ENCODE results near the gene TMEM107. TPM values are rescaled to one million over a fixed set of nuclear protein-coding genes. Genes with fewer than 3 reads are reported as not detected.

The TMEM107 gene
- total and polyA plus RNA-seq, 2 experiments from 2014 or later = 40.7 to 54.6 TPM

DNA sequence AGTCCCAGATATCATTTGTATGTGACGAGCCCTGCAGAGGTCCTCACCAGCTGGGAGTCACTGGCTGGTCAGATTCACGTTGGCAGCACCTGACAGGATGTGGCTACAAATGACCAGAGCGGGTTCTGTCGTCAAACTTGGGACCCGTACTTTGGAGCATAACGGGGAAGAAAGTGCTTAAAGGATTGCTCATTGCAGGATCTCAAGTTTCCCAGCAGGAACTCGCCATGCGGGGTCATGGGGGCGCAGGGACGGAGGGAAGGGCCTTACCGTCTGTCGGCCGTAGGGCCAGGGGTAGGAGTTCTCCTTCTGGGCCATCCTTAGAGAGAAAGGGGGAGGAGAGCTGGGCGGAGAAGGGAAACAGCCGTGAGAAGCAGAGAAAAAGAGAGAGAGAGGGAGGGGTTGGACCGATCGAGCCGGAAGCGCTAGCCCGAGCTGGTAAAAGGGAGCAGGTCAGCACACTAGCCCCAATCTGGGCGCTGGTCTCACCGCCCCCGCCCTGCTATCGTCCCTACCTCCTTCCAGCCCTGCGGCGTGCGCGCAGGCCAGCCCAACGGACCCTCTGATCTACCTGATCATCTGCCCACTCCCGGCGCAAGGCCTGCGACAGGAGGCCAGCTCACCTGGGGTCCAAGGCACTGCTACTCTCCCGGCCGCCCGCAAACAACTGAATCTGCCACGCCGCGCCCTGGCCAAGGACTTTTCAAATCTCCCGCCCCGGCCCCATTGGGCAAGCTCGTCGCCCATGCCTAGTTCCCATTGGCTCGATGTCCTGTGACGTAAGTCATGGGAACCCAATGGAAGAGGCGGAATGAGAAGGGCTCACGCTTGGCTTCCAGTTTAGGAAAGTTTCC lies 34.0 kb upstream of the TMEM107 start, which contains the start of gene AURKB:
Gene AURKB, minus strand, starts transcription at position 669 of the 854 bp plus-strand sequence. Its CDS starts 351 bp downstream, at position 318.
- DNase-seq (ENCODE audit: low read depth in 1 of 2, low spot score in 1 of 2) = peak; percentile 96 to 97
- Histone ChIP-seq H3K36me3 (peaks cover 5% of the 10 kb centered on the region), H3K4me1 (ENCODE audit: low read depth) (peaks cover 5% of the 10 kb centered on the region), H3K27ac (peak within 1 kb of the TSS; percentile 77), H3K27me3 (no peaks in the 10 kb centered on the region), H3K9me3 (ENCODE audit: low read depth) (no peaks in the 10 kb centered on the region), H3K4me3 (peak within 1 kb of the TSS; percentile 67)
- TF ChIP-seq, protein P1, sequence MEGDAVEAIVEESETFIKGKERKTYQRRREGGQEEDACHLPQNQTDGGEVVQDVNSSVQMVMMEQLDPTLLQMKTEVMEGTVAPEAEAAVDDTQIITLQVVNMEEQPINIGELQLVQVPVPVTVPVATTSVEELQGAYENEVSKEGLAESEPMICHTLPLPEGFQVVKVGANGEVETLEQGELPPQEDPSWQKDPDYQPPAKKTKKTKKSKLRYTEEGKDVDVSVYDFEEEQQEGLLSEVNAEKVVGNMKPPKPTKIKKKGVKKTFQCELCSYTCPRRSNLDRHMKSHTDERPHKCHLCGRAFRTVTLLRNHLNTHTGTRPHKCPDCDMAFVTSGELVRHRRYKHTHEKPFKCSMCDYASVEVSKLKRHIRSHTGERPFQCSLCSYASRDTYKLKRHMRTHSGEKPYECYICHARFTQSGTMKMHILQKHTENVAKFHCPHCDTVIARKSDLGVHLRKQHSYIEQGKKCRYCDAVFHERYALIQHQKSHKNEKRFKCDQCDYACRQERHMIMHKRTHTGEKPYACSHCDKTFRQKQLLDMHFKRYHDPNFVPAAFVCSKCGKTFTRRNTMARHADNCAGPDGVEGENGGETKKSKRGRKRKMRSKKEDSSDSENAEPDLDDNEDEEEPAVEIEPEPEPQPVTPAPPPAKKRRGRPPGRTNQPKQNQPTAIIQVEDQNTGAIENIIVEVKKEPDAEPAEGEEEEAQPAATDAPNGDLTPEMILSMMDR (IDR thresholded peaks at IDR 0.05; ENCODE audit: low read depth, low read length) = no peak

DNA sequence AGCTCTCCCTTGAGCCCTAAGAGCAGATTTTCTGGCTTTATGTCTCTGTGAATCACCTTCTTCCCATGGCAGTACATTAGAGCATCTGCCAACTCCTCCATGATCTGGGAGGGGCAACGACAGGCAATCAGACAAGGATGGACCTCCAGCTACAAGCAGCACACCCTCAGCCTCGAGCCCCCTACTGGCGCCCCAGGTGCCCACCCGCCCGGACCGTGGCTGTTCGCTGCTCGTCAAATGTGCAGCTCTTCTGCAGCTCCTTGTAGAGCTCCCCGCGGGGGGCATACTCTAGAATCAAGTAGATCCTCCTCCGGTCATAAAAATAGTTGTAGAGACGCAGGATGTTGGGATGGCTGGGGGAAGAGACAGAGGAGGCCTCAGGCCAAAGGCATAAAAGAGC lies 30.4 kb upstream of the TMEM107 start:
- peaks cover 6% of the 10 kb centered on the region for H3K36me3 ChIP-seq
- no peak overlapping the region for H3K27ac ChIP-seq
- no peaks in the 10 kb centered on the region for H3K9me3 ChIP-seq (ENCODE audit: low read depth)
- no peak overlapping the region for H3K4me3 ChIP-seq
- H3K27me3 ChIP-seq = no peaks in the 10 kb centered on the region
- H3K4me1 ChIP-seq (ENCODE audit: low read depth) = peaks cover 5% of the 10 kb centered on the region
- DNase-seq (ENCODE audit: low read depth in 1 of 2, low spot score in 1 of 2) = no peak
- TF ChIP-seq, protein P1 (IDR thresholded peaks at IDR 0.05; ENCODE audit: low read depth, low read length) = no peak

DNA sequence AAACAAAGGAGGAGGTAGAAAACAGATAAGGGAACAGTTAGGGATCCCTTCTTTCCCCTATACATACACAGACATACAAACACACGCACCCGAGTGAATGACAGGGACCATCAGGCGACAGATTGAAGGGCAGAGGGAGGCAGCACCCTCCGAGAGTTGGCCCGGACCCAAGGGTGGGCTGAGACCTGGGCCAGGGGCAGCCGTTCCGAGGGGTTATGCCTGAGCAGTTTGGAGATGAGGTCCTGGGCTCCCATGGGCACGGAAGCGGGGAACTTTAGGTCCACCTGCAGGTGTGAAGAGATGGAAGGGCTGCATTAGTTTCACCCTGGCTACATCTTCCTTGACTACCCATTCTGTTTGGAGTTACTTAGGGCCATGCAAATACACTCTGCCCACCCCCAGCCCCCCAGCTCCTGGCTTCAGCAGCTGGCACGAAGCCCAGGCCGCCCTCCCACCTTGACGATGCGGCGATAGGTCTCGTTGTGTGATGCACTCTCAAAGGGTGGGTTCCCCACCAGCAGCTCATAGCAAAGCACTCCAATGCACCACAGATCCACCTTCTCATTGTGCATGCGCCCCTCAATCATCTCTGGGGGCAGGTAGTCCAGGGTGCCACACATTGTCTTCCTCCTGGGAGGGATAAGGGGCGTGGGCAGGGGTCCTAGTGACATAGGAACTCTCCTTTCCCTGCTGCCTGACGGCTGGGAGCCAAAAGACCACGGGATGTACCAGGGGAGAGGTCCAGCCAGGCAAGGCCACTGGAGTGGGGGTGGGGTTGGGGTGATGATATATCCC lies 28.8 kb upstream of the TMEM107 start:
- TF ChIP-seq, protein P1 (IDR thresholded peaks at IDR 0.05; ENCODE audit: low read depth, low read length) = no peak
- H3K9me3 ChIP-seq (ENCODE audit: low read depth) = no peaks in the 10 kb centered on the region
- peaks cover 6% of the 10 kb centered on the region for H3K36me3 ChIP-seq
- no peak overlapping the region for H3K27ac ChIP-seq
- H3K27me3 ChIP-seq = no peaks in the 10 kb centered on the region
- no peak overlapping the region for H3K4me3 ChIP-seq
- no peak for DNase-seq (ENCODE audit: low read depth in 1 of 2, low spot score in 1 of 2)
- H3K4me1 ChIP-seq (ENCODE audit: low read depth) = peaks cover 5% of the 10 kb centered on the region

DNA sequence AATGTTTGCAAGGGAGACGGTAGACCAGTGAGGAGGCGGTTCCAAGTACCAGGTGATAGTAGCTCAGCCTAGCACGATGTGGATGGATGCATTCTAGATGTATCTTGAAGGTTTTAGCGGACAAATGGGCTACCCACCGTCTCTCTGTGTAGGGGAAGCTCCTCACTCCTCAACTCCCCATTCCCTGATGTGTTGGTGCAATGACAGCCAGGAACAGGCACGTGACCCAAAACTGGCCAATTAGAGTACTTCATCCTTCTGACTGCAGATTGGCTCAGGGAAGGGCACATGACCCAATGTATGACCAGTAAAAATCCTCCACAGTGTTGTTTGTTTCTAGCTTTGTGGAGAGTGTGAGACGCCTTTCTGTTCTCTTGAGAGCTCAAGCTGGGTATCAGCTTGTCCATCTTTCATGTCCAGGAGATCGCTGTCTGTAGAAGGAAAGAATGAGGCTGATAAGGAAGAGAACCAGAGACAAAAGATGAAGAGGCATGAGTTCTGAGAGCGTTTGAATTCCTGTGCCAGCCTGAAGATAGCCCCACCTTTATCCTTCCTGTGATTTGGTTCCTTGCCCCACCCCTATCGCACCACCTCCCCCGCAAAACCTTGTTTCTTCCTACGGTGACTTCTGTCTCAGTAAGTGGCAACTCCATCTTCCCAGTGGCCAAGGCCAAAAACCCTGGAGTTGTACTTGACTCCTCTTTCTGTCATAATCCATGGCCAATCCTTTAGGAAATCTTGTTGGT lies 16.1 kb upstream of the TMEM107 start:
- H3K36me3 ChIP-seq = no peaks in the 10 kb centered on the region
- H3K27ac ChIP-seq = peak overlapping the region; percentile 92
- TF ChIP-seq, protein P1 (IDR thresholded peaks at IDR 0.05; ENCODE audit: low read depth, low read length) = no peak
- H3K9me3 ChIP-seq (ENCODE audit: low read depth) = no peaks in the 10 kb centered on the region
- DNase-seq (ENCODE audit: low read depth in 1 of 2, low spot score in 1 of 2) = peak; percentile 93
- peak overlapping the region; percentile 27 for H3K4me3 ChIP-seq
- H3K27me3 ChIP-seq = no peaks in the 10 kb centered on the region
- peaks cover 10% of the 10 kb centered on the region for H3K4me1 ChIP-seq (ENCODE audit: low read depth)

DNA sequence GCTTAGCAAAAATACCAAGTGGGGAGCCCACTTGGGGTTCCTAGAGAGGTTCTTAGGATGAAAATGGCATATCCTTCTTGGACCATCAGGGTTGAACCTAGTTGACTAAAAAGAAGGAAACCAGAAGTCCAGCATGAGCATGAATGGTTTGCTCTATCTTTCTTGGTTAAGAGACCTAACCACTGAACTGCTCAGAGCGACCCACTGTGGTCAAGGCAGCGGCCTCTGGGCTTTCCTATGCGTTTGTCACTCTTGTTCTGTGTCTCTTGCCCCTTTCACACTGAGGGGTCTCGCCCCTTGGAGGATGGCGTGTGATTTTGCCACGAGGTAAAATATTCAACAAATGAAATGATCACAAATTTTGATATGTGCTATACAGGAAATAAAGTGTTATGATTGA lies 14.3 kb upstream of the TMEM107 start:
- Histone ChIP-seq H3K4me1 (ENCODE audit: low read depth) (peaks cover 10% of the 10 kb centered on the region), H3K27ac (no peak overlapping the region), H3K36me3 (no peaks in the 10 kb centered on the region), H3K9me3 (ENCODE audit: low read depth) (no peaks in the 10 kb centered on the region), H3K27me3 (no peaks in the 10 kb centered on the region), H3K4me3 (peak overlapping the region; percentile 80)
- TF ChIP-seq, protein P1 (IDR thresholded peaks at IDR 0.05; ENCODE audit: low read depth, low read length) = no peak
- DNase-seq (ENCODE audit: low read depth in 1 of 2, low spot score in 1 of 2) = no peak
